Subcutaneous adipose tissue (tissue), 4 donors: ENCODE data around the gene DSG3. TPM values are rescaled to one million over a fixed set of nuclear protein-coding genes. Genes with fewer than 3 reads are reported as not detected.

Experiments
- CTCF ChIP-seq: fragments of 450-650 bp; IDR thresholded peaks from one replicate; pipeline ENCODE4 v1.5.1; 2016; ENCODE audit warnings: low read depth, mild to moderate bottlenecking, control low read depth, antibody characterized with exemption, moderate library complexity
- total RNA-seq, 4 donors: library from RNA; depleted of rRNA; stranded (reverse); fragments of >200 nt; gene quantifications; one replicate each; pipeline ENCODE4 v1.1.0, GENCODE V29; 2016

DSG3 gene
- total RNA-seq, 4 donors from 2014 or later = not detected

GRCh38 chr18:31490833-31491232 lies 43.3 kb downstream of the DSG3 start:
- no peak for TF ChIP-seq CTCF

- TF ChIP-seq CTCF = no peak
These were observed 44.0 kb downstream of the DSG3 start for GRCh38 chr18:31491586-31491985.

GRCh38 chr18:31492671-31493070 lies 45.1 kb downstream of the DSG3 start:
- no peak for TF ChIP-seq CTCF

- TF ChIP-seq CTCF = no peak
These were observed 45.6 kb downstream of the DSG3 start for GRCh38 chr18:31493171-31493570.

- TF ChIP-seq CTCF = no peak
These were observed 46.4 kb downstream of the DSG3 start for GRCh38 chr18:31493941-31494340.

- TF ChIP-seq CTCF = no peak
These were observed 49.9 kb downstream of the DSG3 start for GRCh38 chr18:31497404-31497835.

GRCh38 chr18:31497836-31498573 lies 50.5 kb downstream of the DSG3 start, which contains the start of gene DSG2:
TSS of gene DSG2 (plus strand) at chr18:31498177. CDS start at chr18:31498252, 75 bp downstream.
- no peak for TF ChIP-seq CTCF
